ENCODE measurements around the gene NUP205.

Gene NUP205

GRCh38 chr7:135693558-135693957 lies 135.8 kb downstream of the NUP205 start:
- Mint-ChIP-seq H3K4me3 (no peak overlapping the region), H3K4me1 (peaks cover 11% of the 10 kb centered on the region), H3K27ac (peak overlapping the region in 1 of 3 experiments; percentile 11), H3K9me3 (no peaks in the 10 kb centered on the region), H3K27me3 (ENCODE audit: low read depth) (no peaks in the 10 kb centered on the region), H3K36me3 (ENCODE audit: low read depth) (peaks cover 22% of the 10 kb centered on the region)
- TF ChIP-seq CTCF (IDR thresholded peaks at IDR 0.05; ENCODE audit: unreplicated experiment in 3 of 3): no peak

GRCh38 chr7:135697276-135698049 lies 139.7 kb downstream of the NUP205 start:
- Mint-ChIP-seq H3K36me3 (ENCODE audit: low read depth) (peaks cover 14% of the 10 kb centered on the region), H3K27me3 (ENCODE audit: low read depth) (no peaks in the 10 kb centered on the region), H3K27ac (peak overlapping the region in 2 of 3 experiments; percentile 32 to 36), H3K9me3 (no peaks in the 10 kb centered on the region), H3K4me3 (no peak overlapping the region), H3K4me1 (peaks cover 11% of the 10 kb centered on the region)
- TF ChIP-seq CTCF (IDR thresholded peaks at IDR 0.05; ENCODE audit: unreplicated experiment in 3 of 3): no peak

All from nephron (organoid).